SU-DHL-6 (cell line): Measurements from ENCODE around the gene MED26.

Source experiments
- CTCF ChIP-seq: fragments of 200-600 bp; sonication (generic); IDR thresholded peaks from one replicate; pipeline ENCODE4 v1.5.1; 2017; ENCODE audit warnings: antibody characterized with exemption, mild to moderate bottlenecking, low read length, moderate library complexity; ENCODE audit not compliant: insufficient read depth, poor library complexity, severe bottlenecking
- EZH2phosphoT487 ChIP-seq: fragments of 200-600 bp; sonication (generic), shearing (Covaris generic); conservative IDR thresholded peaks from 2 replicates; pipeline ENCODE4 v1.6.1; 2018; ENCODE audit warnings: mild to moderate bottlenecking, antibody characterized with exemption, low read length, moderate library complexity, mixed read lengths

GRCh38 chr19:16541526-16542044, 86.4 kb downstream of the MED26 start:
- TF ChIP-seq CTCF (no peak), EZH2phosphoT487 (no peak)
